Activated CD8-positive, alpha-beta memory T cell treated with anti-CD3 and anti-CD28 coated beads for 48 hours (primary cell): ENCODE data around the gene LCORL.
"Not testable (repeated sequence)": the region's sequence is repeated elsewhere in the genome, so short reads cannot be mapped to it uniquely, and the experiment has no call there.

ENCODE experiments used
- DNase-seq, 3 experiments: peaks; one replicate each; pipeline ENCODE4 v3.0.0-alpha.2; 2020; ENCODE audit warnings: low read depth in 2 of 3, low spot score in 2 of 3

The LCORL gene

GRCh38 chr4:17933126-17933525, 88.4 kb downstream of the LCORL start:
- no peak for DNase-seq

GRCh38 chr4:17932041-17932440, 89.5 kb downstream of the LCORL start:
- DNase-seq: no peak

- no peak for DNase-seq
Measured at GRCh38 chr4:17930256-17930655, 91.3 kb downstream of the LCORL start.

- DNase-seq: no peak
Measured at GRCh38 chr4:17924189-17924588, 97.4 kb downstream of the LCORL start.

DNA sequence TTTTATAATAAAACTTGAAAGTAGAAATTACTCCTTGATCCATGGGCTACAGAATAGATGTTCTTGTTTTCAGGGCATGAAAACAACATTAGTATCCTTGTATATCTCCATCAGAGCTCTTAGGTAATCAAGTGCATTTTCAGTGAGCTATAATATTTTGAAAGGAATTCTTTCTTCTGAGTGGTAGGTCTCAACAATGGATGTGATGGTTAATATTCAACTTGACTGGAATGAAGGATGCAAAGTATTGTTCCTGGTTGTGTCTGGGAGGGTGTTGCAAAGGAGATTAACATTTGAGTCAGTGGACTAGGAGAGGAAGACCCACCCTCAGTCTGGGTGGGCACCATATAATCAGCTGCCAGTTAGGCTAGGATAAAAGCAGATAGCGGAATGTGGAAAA, 100.1 kb downstream of the LCORL start:
- DNase-seq: no peak

DNA sequence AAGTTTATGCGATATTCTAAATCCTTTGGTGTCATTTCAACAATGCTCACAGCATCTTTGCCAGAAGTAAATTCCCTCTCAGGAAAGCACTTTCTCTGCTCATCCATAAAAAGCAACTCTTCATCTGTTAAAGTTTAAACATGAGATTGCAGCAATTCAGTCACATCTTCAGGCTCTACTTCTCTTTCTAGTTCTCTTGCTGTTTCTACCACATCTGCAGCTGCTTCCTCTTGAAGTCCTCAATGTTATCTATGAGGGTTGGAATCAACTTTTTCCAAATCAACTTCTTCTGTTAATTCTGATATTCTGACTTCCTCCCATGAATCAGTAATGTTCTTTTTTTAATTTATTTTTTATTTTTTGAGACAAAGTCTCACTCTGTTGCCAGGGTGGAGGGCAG, 100.9 kb downstream of the LCORL start:
- no peak for DNase-seq

DNA sequence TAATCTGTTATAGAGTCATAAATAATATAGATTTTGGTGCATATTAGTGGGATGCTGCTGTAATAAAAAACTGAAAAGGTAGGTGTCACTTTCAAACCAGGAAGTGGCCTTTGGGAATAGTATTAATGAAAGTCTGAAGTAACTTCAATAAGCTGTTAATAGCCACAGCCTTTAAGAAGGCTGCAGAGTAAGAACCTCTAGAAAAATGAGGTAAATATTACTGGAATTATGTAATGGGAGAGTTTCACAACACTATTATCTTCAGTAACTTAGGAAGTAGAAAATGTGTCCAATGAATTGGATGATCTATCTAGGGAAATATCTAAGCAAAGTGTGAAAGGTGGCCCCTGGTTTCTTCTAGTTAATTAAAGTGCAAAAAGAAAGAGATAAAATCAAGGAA, 106.1 kb downstream of the LCORL start:
- DNase-seq: no peak

GRCh38 chr4:17912011-17912410, 109.5 kb downstream of the LCORL start:
- no peak for DNase-seq

DNA sequence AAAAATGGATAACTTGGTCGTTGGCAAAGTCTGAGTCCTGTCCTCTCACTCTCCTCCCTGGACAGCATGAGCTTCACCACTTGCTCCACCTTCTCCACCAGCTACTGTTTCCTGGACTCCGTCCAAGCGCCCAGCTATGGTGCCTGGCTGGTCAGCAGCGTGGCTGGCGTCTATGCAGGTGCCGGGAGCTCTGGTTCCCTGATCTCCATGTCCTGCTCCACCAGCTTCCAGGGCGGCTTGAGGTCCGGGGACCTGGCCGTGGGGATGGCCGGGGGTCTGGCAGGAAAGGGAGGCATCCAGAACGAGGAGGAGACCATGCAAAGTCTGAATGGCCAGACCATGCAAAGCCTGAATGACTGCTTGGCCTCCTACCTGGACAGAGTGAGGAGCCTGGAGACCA, 109.9 kb downstream of the LCORL start:
- no peak for DNase-seq

DNA sequence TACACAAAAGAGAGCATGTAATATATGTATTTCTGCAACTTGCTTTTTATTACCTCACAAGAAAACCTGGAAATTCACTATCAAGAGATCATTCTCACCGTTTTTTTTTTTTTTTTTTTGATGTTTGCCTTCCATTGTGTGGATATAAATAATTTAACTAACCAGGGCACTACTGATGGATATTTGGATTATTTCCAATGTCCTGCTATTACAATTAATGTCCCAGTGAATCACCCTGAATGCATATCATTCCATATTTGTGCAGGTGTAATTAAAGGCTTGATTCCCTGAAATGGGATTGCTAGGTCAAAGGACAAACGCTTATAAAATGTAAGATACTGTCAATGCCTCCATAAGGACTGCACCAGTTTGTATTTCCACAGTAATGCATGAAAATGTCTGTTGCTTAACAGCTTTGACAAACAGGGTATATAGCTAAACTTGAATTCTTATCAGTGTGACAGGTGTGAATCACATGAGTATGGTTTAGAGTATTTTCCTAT, 123.0 kb downstream of the LCORL start:
- DNase-seq: no peak

DNA sequence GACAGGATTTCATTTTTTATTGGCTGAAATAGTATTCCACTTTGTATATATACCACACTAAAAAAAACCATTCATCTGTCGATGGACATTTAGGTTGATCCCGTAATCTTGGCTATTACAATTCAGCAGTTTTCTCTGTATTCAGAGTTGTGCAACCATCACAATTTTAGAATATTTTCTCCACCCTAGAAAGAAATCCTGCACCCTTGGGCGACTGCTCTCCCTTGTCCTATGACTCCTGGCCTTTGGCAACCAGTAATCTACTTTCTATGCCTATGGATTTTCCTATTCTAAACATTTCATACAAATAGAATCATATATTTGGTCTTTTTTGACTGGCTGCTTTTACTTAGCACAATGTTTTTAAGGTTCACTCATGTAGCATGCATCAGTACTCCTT, 126.1 kb downstream of the LCORL start:
- DNase-seq: no peak

DNA sequence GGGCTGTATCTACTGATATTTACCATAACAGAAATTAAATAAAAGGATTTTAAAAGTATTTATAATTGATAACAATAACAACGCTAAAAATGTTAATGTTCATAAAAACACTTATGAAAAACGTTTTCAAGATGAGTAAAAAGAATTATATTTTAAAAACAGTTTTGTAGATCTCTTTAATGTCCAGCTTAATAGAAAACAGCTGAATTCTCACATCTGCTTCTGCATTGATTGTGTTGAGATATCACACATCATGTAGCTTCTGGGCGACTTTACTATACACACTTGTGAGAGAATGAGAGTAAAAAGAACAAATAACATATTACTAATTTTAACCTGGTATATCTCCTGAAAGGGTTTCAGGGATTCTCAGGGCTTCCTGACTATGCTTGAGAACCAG, 127.1 kb downstream of the LCORL start:
- no peak for DNase-seq

- DNase-seq: no peak
Measured at GRCh38 chr4:17889692-17890091, 131.9 kb downstream of the LCORL start.

- no peak for DNase-seq
Measured at GRCh38 chr4:17884511-17884910, 137.0 kb downstream of the LCORL start.

- no peak for DNase-seq
Measured at GRCh38 chr4:17884063-17884462, 137.5 kb downstream of the LCORL start.

DNA sequence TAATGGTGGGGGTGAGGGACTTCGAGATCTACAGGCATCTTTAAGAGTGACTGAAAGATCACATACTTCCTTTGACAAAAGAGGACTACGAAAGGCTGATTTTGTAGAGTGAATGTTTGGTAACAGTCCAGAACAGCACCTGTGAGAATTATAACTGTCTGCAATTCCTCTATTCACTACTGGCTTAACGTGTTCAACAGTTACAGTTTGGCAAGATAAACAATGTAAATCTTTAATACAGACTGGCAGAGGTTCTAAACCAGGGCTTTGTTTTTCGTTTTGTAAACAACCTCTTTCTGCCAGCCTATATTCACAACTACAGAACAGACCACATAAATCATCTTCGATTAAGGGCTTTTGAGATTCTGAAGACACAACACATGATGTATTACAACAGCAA, 143.9 kb downstream of the LCORL start:
- DNase-seq: no peak

- DNase-seq: no peak
Measured at GRCh38 chr4:17876943-17877342, 144.6 kb downstream of the LCORL start.

DNA sequence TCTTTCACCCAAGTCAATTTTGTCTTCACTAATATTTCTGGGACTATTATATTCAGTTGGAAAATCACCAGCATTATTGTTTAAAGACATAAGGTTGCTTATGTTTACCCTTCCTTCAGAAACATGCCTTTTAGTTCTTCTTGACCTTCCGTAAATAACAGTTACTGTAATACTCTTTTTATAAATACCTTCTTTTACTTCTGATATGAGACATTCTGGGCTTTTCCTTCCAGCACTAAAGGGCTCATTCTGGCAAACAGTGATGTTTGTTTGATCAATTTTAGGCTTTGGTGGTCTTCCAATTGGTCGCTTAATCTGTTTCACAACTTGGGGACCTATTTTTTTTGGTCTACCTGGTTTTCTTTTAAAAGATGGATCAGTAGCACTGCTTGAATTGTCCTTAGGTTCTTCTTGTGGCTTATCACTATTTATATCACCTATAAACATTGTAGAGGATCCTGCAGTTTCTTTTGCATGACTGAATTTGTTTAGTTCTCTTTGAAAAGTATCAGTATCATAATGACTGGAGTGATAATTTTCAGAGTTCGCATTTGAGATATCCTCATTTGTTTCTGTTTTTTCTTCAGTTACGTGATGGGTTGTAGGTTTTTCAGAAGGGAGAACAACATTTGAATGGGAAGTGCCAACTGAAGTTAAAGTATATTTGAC, 146.0 kb downstream of the LCORL start:
- no peak for DNase-seq

DNA sequence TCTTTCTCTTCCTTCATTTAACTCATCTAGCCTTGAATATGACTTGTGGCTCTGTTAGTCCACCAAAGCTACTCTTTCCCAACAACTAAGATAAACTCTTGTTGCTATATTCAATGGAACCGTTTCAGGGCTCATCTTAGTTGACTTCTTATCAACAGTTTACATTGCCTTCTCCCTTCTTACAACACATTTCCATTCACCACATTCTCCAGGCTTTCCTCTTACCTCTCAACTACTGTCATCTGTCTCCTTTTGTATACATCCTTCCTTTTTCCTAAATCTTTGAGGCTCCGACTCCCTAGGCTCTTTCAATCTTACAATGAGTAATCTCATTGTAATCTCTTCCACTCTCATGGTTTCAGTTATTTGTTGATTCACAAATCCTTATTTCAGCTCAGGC, 152.2 kb downstream of the LCORL start:
- no peak for DNase-seq

DNA sequence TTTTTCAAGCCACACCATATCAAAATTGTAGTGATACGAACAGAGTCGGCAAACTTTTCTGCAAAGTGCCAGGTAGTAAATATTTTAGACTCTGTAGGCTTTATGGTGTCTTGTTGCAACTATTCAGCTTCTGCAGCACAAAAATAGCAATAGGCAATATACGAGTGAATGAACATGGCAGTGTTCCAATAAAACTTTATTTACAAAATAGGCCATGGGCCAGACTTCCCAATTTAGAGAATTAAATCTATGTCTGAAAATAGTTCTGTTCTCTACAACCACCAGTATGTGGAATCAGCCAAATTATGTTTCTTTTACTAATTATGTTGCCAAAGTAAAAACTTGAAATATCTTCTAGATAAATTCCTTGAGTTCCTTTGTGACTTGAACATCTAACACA, 154.3 kb downstream of the LCORL start:
- DNase-seq: no peak

DNA sequence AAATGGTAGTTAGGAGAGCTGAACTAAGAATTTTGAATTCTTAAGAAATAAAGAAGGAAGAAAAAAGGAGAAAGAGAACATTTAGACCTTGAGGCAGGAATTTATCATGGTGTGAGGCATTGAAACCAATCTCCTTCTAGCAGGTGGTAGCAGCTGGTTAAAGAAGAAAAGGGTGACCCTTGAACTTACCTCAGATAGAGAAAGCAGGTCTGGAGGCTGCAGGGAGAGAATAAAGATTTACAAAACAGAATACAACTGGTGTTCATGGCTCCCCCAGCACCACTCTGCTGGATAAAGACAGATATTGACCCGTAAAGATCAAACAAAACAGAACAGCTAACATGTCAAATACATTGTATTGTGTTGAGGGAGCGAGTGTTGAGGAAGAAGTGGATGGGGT, 154.7 kb downstream of the LCORL start:
- no peak for DNase-seq

- no peak for DNase-seq
Measured at GRCh38 chr4:17865866-17866363, 155.6 kb downstream of the LCORL start.

- not testable (repeated sequence) for DNase-seq
Measured at GRCh38 chr4:17861906-17862305, 159.6 kb downstream of the LCORL start.
